Pancreas (tissue), 10 donors: ENCODE data around the gene GRB10. TPM values are rescaled to one million over a fixed set of nuclear protein-coding genes. Genes with fewer than 3 reads are reported as not detected.

Experiments
- ATAC-seq, 4 donors: fragments of 200-7000 bp; cut with Tn5 transposase; one replicate each; pipeline versions ENCODE4 v1.8.0 to v1.9.1; 2020; ENCODE audit warnings: mild to moderate bottlenecking in 4 of 4, moderate library complexity in 4 of 4
- DNase-seq, 6 donors: peaks; one replicate each; pipeline ENCODE4 v3.0.0-alpha.2; 2020
- FAIRE-seq: peaks from 2 replicates; lab custom pipeline; 2012; peaks lifted over from hg19 to GRCh38; lab: Jason Lieb, UNC
- H3K27ac ChIP-seq, 4 donors: fragments of 200-600 bp; sonication (generic); 1 replicate in 3 of 4; 2 replicates in 1 of 4; pipeline versions ENCODE4 v1.5.0 to v1.8.0; 2020
- H3K27me3 ChIP-seq, 4 donors: fragments of 200-600 bp; one replicate each; pipeline ENCODE4 v1.8.0; 2021
- H3K36me3 ChIP-seq, 3 donors: fragments of 200-600 bp; sonication (generic) in 1 of 3; one replicate each; pipeline versions ENCODE4 v1.5.0 to v1.8.0; 2020 to 2021
- H3K4me1 ChIP-seq, 3 donors: fragments of 200-600 bp; one replicate each; pipeline ENCODE4 v1.8.0; 2021
- H3K4me3 ChIP-seq, 4 donors: fragments of 200-600 bp; sonication (generic) in 2 of 4; one replicate each; pipeline versions ENCODE4 v1.5.0 to v1.8.0; 2020 to 2021
- H3K9me3 ChIP-seq, 4 donors: fragments of 200-600 bp; one replicate each; pipeline ENCODE4 v1.8.0; 2021
- WGBS, 2 donors: extraction: QIAGEN DNeasy Blood & Tissue Kit; methylation state at CpG; one replicate each; pipeline ENCODE4 v1.1.7; 2013; 5-methylcytosine and 5-hydroxymethylcytosine counted together
- intact Hi-C, 3 donors: fragments of 100-400 bp; cut with DNase I; formaldehyde crosslinking; loops; one replicate each; pipeline versions ENCODE4 v1.11.1 to v1.14.2; 2022
- polyA plus RNA-seq, 2 donors: library from polyadenylated mRNA; stranded (reverse); fragments of 200-250 nt; gene quantifications; one replicate each; pipeline ENCODE4 v1.2.3, GENCODE V29; 2013
- total RNA-seq, 6 donors: library from RNA; stranded (reverse); fragmentation: NEBNext Ultra II Directional in 4 of 6; extraction: Animal tissue kit (Norgen Biotek cat#: 25700) in 4 of 6; gene quantifications; one replicate each; pipeline versions ENCODE4 v1.2.1 to v1.2.4, GENCODE V29; 2021 to 2023
- TF ChIP-seq, protein P1 (sequence below), 4 donors: fragments of 200-600 bp; sonication (generic) in 3 of 4; IDR thresholded peaks; one replicate each; pipeline versions ENCODE4 v1.5.0 to v1.8.0; 2021; ENCODE audit warnings: antibody characterized with exemption in 4 of 4
- donor health status: healthy with polysubstance abuse.
- donor health status: DM: no; HTN: no; CAD: no; lungs with moderate emphysema.
- donor health status: DM: no; HTN: no; CAD: no.
- donor health status: control.
- donor health status: control.
- donor health status: Bipolar disorder and iron deficiency.
- donor health status: DM: yes; HTN: yes; CAD: no.
- donor health status: DM: no; HTN: no; CAD: no.
- donor health status: DM: no; HTN: no; CAD: no.
- donor health status: DM: yes; HTN: yes; CAD: no.

The GRB10 gene
- total and polyA plus RNA-seq, 8 donors = 69.9 to 199 (median 133) TPM

DNA sequence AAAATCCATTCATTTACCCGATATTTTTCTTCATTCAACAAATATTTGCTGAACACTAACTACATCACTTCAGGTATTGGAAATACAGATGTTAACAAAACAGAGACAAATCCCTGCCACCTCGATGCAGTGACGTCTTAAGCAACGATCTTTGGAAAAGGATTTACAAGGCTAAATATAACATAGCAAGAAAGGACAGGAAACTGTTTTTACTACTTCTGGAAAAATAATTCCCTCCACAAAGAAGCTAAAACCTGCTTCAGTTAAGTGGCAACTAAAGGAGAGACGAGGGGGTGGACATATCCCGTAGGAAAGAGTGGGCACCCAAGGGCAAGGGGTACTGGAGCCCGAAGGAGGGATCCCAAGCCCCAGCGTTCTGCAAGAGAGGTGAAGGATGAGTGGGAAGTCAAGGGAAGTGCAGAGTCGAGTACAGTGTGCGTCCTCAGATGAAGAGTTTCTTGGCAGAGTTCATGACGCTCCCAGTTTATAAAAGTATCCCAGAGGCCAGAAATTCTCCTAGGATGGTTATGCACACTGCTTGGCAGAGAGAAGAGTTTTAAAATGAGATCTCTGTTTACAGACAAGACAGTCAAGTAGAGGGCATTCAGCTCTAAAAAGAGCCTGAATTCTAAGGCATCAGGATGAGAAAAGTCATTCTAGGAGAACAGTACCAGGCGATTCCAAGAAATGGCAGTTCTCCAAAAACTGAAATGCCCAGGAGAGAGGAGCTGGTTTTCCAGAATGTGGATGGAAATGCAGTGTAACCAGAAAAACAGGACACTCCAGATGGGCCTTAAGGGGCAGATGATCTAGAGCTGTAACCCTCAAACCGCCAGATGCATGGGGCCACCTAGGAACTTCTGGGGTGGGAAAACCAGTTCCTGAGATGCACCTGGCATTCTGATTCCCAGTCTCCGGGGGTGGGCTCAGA, 97.3 kb downstream of the GRB10 start:
- DNase-seq = no peak
- Histone ChIP-seq H3K27me3 (no peaks in the 10 kb centered on the region), H3K27ac (peak overlapping the region in 2 of 4 donors; percentile 25 to 56), H3K9me3 (no peaks in the 10 kb centered on the region), H3K36me3 (peaks cover 0 to 12% (median 8%) of the 10 kb centered on the region in 3 donors), H3K4me3 (no peak overlapping the region), H3K4me1 (peaks cover 9 to 58% (median 51%) of the 10 kb centered on the region in 3 donors)
- peak; percentile 37 for FAIRE-seq
- WGBS, 2 donors = 58 to 64% methylated on average over 14 of the region's 14 CpGs
- intact Hi-C loops = loop anchor here in 1 of 3 donors (10.0 kb wide), 1 partner anchor 109 kb away; no protein-coding TSS in a partner anchor
- peak in 1 of 4 donors; percentile 5 for ATAC-seq
- TF ChIP-seq, protein P1, sequence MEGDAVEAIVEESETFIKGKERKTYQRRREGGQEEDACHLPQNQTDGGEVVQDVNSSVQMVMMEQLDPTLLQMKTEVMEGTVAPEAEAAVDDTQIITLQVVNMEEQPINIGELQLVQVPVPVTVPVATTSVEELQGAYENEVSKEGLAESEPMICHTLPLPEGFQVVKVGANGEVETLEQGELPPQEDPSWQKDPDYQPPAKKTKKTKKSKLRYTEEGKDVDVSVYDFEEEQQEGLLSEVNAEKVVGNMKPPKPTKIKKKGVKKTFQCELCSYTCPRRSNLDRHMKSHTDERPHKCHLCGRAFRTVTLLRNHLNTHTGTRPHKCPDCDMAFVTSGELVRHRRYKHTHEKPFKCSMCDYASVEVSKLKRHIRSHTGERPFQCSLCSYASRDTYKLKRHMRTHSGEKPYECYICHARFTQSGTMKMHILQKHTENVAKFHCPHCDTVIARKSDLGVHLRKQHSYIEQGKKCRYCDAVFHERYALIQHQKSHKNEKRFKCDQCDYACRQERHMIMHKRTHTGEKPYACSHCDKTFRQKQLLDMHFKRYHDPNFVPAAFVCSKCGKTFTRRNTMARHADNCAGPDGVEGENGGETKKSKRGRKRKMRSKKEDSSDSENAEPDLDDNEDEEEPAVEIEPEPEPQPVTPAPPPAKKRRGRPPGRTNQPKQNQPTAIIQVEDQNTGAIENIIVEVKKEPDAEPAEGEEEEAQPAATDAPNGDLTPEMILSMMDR (IDR thresholded peaks at IDR 0.05) = no peak

DNA sequence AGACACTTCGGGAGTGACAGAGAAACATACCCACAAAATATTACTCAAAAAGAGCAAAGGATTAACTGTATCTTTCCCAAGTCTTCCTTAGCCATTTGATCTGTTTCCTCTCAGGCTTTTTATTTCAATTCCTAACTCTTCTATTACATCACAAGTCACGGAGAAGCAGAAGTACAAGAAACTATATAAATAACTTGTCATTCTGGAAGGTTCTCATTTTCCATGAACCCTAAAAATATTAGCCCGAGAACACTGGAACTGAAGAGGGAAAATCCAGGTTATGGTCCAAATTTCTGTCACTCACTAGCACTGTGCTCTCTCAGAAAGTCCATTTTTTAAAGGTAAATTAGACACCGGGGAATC, 98.0 kb downstream of the GRB10 start:
- TF ChIP-seq, protein P1 (IDR thresholded peaks at IDR 0.05) = no peak
- no peak overlapping the region for H3K4me3 ChIP-seq
- no peaks in the 10 kb centered on the region for H3K27me3 ChIP-seq
- intact Hi-C loops = loop anchor here in 1 of 3 donors (10.0 kb wide), 1 partner anchor 110 kb away; no protein-coding TSS in a partner anchor
- no peak for FAIRE-seq
- peaks cover 0 to 10% (median 8%) of the 10 kb centered on the region in 3 donors for H3K36me3 ChIP-seq
- 37% methylated on average over 4 of the region's 4 CpGs for WGBS, 2 donors
- ATAC-seq = no peak
- peak overlapping the region in 2 of 4 donors; percentile 25 to 56 for H3K27ac ChIP-seq
- DNase-seq = no peak
- H3K9me3 ChIP-seq = no peaks in the 10 kb centered on the region
- H3K4me1 ChIP-seq = peaks cover 9 to 65% (median 53%) of the 10 kb centered on the region in 3 donors

- H3K4me3 ChIP-seq = no peak overlapping the region
- no peaks in the 10 kb centered on the region for H3K27me3 ChIP-seq
- peak overlapping the region in 2 of 4 donors; percentile 25 to 56 for H3K27ac ChIP-seq
- H3K9me3 ChIP-seq = no peaks in the 10 kb centered on the region
- H3K4me1 ChIP-seq = peaks cover 14 to 70% (median 56%) of the 10 kb centered on the region in 3 donors
- DNase-seq (no peak), ATAC-seq (peak in 3 of 4 donors; percentile 13 to 29 (median 21)), FAIRE-seq (no peak)
- H3K36me3 ChIP-seq = peaks cover 0 to 5% (median 3%) of the 10 kb centered on the region in 3 donors
- intact Hi-C loops = loop anchor here in 1 of 3 donors (10.0 kb wide), 1 partner anchor 111 kb away; no protein-coding TSS in a partner anchor
- WGBS, 2 donors = 49 to 61% methylated on average over 5 of the region's 5 CpGs
- TF ChIP-seq, protein P1 (IDR thresholded peaks at IDR 0.05) = no peak
Observed at GRCh38 chr7:50684011-50684712, 98.5 kb downstream of the GRB10 start.

DNA sequence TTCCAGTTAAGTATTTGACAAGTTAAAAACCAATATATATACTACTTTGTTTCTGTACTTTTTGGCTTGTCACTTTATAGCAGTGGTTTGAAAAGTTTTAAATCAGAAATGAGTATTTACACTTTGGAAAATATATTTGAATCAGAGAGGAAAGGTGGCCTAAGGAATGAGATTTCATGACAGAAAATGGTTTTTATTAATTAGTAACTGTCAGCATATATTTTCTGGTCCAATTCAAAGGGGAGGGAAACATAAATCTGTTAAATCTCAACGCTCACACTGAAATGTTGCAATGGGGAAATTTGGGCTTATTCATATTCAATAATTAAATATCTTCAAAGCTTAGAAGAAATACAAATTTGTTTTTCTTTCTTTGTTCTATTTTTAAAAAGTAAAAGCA, 100.1 kb downstream of the GRB10 start:
- H3K9me3 ChIP-seq = no peaks in the 10 kb centered on the region
- H3K4me1 ChIP-seq = peaks cover 30 to 77% (median 68%) of the 10 kb centered on the region in 3 donors
- no peaks in the 10 kb centered on the region for H3K27me3 ChIP-seq
- DNase-seq = no peak
- H3K4me3 ChIP-seq = no peak overlapping the region
- 97 to 100% methylated on average over 1 of the region's 1 CpG for WGBS, 2 donors
- peak overlapping the region in 1 of 4 donors; percentile 61 for H3K27ac ChIP-seq
- FAIRE-seq = no peak
- ATAC-seq = no peak
- intact Hi-C loops = loop anchor here in 1 of 3 donors (10.0 kb wide), 1 partner anchor 112 kb away; no protein-coding TSS in a partner anchor
- TF ChIP-seq, protein P1 (IDR thresholded peaks at IDR 0.05) = no peak
- no peaks in the 10 kb centered on the region for H3K36me3 ChIP-seq
